ENCODE data around the gene MSTN. TPM values are rescaled to one million over a fixed set of nuclear protein-coding genes. Genes with fewer than 3 reads are reported as not detected.

The MSTN gene
- total and polyA plus RNA-seq, 3 donors from 2014 or later, result 0.19 to 0.76 (median 0.24) TPM

DNA sequence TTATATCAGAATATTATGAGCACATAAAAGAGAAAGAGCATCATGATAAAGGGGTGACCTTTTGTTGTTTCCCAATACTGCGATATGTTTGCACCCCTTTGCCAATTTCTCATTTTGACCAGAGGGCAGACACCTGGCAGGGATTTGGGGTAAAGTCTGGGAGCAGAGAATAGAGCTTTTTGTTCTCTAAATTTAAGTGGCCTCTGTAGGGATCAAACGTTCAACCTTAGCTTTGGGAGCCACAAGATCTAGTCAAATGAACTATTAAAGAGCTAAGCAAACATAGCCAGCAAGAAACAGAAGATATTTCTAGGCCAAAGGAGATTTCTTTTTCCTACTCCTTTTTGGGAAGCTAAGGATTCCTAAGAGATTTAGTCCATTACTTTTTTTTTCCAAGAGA, 1.1 kb upstream of the MSTN start:
- Histone ChIP-seq H3K36me3 (ENCODE audit: low read depth, missing control alignments) (no peaks in the 10 kb centered on the region), H3K27me3 (no peaks in the 10 kb centered on the region), H3K4me1 (no peaks in the 10 kb centered on the region), H3K4me3 (no peak overlapping the region), H3K9me3 (no peaks in the 10 kb centered on the region), H3K27ac (no peak overlapping the region)
- intact Hi-C loops (cut with DNase I; ENCODE audit: low total_unique reads), result no loop called here
- DNase-seq, result no peak
- TF ChIP-seq, protein P1, sequence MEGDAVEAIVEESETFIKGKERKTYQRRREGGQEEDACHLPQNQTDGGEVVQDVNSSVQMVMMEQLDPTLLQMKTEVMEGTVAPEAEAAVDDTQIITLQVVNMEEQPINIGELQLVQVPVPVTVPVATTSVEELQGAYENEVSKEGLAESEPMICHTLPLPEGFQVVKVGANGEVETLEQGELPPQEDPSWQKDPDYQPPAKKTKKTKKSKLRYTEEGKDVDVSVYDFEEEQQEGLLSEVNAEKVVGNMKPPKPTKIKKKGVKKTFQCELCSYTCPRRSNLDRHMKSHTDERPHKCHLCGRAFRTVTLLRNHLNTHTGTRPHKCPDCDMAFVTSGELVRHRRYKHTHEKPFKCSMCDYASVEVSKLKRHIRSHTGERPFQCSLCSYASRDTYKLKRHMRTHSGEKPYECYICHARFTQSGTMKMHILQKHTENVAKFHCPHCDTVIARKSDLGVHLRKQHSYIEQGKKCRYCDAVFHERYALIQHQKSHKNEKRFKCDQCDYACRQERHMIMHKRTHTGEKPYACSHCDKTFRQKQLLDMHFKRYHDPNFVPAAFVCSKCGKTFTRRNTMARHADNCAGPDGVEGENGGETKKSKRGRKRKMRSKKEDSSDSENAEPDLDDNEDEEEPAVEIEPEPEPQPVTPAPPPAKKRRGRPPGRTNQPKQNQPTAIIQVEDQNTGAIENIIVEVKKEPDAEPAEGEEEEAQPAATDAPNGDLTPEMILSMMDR (IDR thresholded peaks at IDR 0.05), result no peak
- no peak for TF ChIP-seq POLR2A (IDR thresholded peaks at IDR 0.05)
- WGBS, 2 donors, result 70 to 71% methylated on average over 2 of the region's 2 CpGs

DNA sequence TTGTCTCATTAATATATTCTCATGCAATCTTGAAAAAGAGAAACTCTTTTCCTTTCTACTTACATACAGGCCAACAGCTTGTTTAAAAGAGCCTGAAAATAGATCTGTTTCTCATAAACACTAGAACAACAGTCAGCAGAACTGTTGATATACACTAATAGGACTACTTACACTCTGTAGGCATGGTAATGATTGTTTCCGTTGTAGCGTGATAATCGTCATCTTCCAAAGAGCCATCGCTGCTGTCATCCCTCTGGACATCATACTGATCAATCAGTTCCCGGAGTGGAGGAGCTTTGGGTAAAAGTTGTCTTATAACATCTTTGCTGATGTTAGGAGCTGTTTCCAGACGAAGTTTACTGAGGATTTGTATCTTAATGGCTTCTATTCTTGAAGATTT, 476 bp downstream of the MSTN start:
- H3K4me1 ChIP-seq, result no peaks in the 10 kb centered on the region
- intact Hi-C loops (cut with DNase I; ENCODE audit: low total_unique reads), result no loop called here
- H3K36me3 ChIP-seq (ENCODE audit: low read depth, missing control alignments), result no peaks in the 10 kb centered on the region
- H3K27ac ChIP-seq, result no peak overlapping the region
- WGBS, 2 donors, result 78 to 87% methylated on average over 6 of the region's 6 CpGs
- no peak for TF ChIP-seq POLR2A (IDR thresholded peaks at IDR 0.05)
- TF ChIP-seq, protein P1 (IDR thresholded peaks at IDR 0.05), result no peak
- H3K4me3 ChIP-seq, result no peak overlapping the region
- H3K9me3 ChIP-seq, result no peaks in the 10 kb centered on the region
- H3K27me3 ChIP-seq, result no peaks in the 10 kb centered on the region
- DNase-seq, result no peak

DNA sequence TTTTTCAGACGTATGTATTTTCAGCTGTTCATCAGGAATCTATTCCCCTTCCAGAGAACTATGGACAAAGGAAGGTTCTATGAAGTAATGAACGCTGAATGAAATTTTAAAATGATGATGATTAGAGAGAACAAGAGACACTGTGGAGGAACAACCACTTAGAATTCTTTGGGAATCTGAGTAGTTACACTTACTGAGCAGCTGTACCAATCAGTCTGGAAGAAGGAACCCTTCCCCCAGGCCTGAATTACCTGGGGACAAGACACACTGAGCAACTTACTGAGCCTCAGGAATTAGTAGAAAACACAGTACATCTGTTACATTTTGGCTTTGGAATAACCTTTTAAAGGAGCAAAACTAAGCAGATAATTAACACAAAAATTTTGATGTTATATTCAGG, 1.9 kb downstream of the MSTN start:
- H3K9me3 ChIP-seq, result no peaks in the 10 kb centered on the region
- no peak overlapping the region for H3K4me3 ChIP-seq
- 90 to 91% methylated on average over 2 of the region's 2 CpGs for WGBS, 2 donors
- no peak for DNase-seq
- intact Hi-C loops (cut with DNase I; ENCODE audit: low total_unique reads), result no loop called here
- no peaks in the 10 kb centered on the region for H3K27me3 ChIP-seq
- H3K36me3 ChIP-seq (ENCODE audit: low read depth, missing control alignments), result no peaks in the 10 kb centered on the region
- H3K27ac ChIP-seq, result no peak overlapping the region
- H3K4me1 ChIP-seq, result no peaks in the 10 kb centered on the region
- TF ChIP-seq, protein P1 (IDR thresholded peaks at IDR 0.05), result no peak
- TF ChIP-seq POLR2A (IDR thresholded peaks at IDR 0.05), result no peak

DNA sequence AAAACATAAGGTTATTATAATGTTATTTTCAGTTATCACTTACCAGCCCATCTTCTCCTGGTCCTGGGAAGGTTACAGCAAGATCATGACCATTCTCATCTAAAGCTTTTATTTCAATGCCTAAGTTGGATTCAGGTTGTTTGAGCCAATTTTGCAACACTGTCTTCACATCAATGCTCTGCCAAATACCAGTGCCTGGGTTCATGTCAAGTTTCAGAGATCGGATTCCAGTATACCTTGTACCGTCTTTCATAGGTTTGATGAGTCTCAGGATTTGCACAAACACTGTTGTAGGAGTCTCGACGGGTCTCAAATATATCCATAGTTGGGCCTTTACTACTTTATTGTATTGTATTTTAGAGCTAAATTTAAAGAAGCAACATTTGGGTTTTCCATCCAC, 2.5 kb downstream of the MSTN start:
- intact Hi-C loops (cut with DNase I; ENCODE audit: low total_unique reads), result no loop called here
- 94 to 95% methylated on average over 4 of the region's 4 CpGs for WGBS, 2 donors
- no peak overlapping the region for H3K4me3 ChIP-seq
- no peak overlapping the region for H3K27ac ChIP-seq
- H3K36me3 ChIP-seq (ENCODE audit: low read depth, missing control alignments), result no peaks in the 10 kb centered on the region
- no peak for DNase-seq
- no peaks in the 10 kb centered on the region for H3K4me1 ChIP-seq
- no peak for TF ChIP-seq POLR2A (IDR thresholded peaks at IDR 0.05)
- TF ChIP-seq, protein P1 (IDR thresholded peaks at IDR 0.05), result no peak
- no peaks in the 10 kb centered on the region for H3K27me3 ChIP-seq
- no peaks in the 10 kb centered on the region for H3K9me3 ChIP-seq

DNA sequence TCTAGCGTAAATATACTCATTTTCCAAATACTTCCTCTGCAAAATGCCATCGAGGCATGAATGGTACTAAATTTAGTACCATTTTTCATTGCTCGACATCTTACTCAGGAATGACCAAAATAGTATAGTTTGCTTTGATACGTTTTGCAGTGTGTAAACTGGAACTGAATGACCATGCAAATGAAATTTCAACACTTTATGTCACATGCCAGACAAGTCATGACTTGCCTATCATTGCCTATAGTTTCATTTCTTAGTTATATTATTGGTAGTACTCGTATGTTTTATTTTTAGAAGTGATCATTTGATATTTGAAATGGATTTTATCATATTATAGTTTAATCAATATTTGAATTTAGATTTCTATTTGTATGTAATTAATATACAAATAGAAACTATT, 9.1 kb downstream of the MSTN start:
- intact Hi-C loops (cut with DNase I; ENCODE audit: low total_unique reads), result no loop called here
- Histone ChIP-seq H3K4me3 (no peak overlapping the region), H3K4me1 (no peaks in the 10 kb centered on the region), H3K9me3 (no peaks in the 10 kb centered on the region), H3K27me3 (no peaks in the 10 kb centered on the region), H3K27ac (no peak overlapping the region), H3K36me3 (ENCODE audit: low read depth, missing control alignments) (no peaks in the 10 kb centered on the region)
- WGBS, 2 donors, result 75 to 85% methylated on average over 5 of the region's 5 CpGs
- TF ChIP-seq, protein P1 (IDR thresholded peaks at IDR 0.05), result no peak
- TF ChIP-seq POLR2A (IDR thresholded peaks at IDR 0.05), result no peak
- no peak for DNase-seq
